Muscle of arm (tissue), 12 donors: ENCODE results near the gene OR5AN1. TPM values are rescaled to one million over a fixed set of nuclear protein-coding genes. Genes with fewer than 3 reads are reported as not detected.
A peak's percentile ranks its signal among the peaks of the same experiment; 100 is the strongest.

ENCODE experiments used
- DNase-seq: peaks from one replicate; pipeline ENCODE4 v3.0.0-alpha.2; 2013
- polyA plus RNA-seq, 12 donors: library from polyadenylated mRNA; unstranded; fragments of 120-200 nt; gene quantifications; one replicate each; pipeline ENCODE4 v1.2.1, GENCODE V29; 2013; ENCODE audit not compliant: insufficient read length in 12 of 12

OR5AN1 gene
- polyA plus RNA-seq, 12 donors = not detected

- peak; percentile 4 for DNase-seq
These were observed 59.5 kb downstream of the OR5AN1 start for GRCh38 chr11:59418156-59418555.

Other genes with a start within 250 kb of the OR5AN1 start
- gene FAM111A, start 216.0 kb upstream of the OR5AN1 start, polyA plus RNA-seq = 10 to 100 TPM in 11 of 12 donors, not detected in 1; 17.1 to 91.4 (median 28.6) TPM
- 10 to 100 TPM in 11 of 12 donors, not detected in 1; 15.7 to 82.8 (median 22.6) TPM for gene DTX4, start 186.8 kb upstream of the OR5AN1 start, polyA plus RNA-seq
- 10 to 100 TPM in 7 of 12 donors, 1 to 10 TPM in 4, not detected in 1; 7.5 to 28.3 (median 10.6) TPM for gene MPEG1, start 146.0 kb upstream of the OR5AN1 start, polyA plus RNA-seq
- gene OR5A2, start 67.5 kb downstream of the OR5AN1 start, polyA plus RNA-seq = under 1 TPM in 4 of 12 donors, not detected in 8; 0.01 to 0.03 (median 0.02) TPM
- gene OR5A1, start 77.6 kb downstream of the OR5AN1 start, polyA plus RNA-seq = under 1 TPM in 3 of 12 donors, not detected in 9; 0.01 to 0.04 (median 0.03) TPM
- gene OR4D6, start 98.1 kb downstream of the OR5AN1 start, polyA plus RNA-seq = not detected
- gene OR4D10, start 114.4 kb downstream of the OR5AN1 start, polyA plus RNA-seq = not detected
- not detected for gene OR4D11, start 144.7 kb downstream of the OR5AN1 start, polyA plus RNA-seq
- under 1 TPM in 7 of 12 donors, not detected in 5; 0.03 to 0.05 (median 0.03) TPM for gene OR4D9, start 152.6 kb downstream of the OR5AN1 start, polyA plus RNA-seq